Urinary bladder (tissue), 4 donors: Measurements from ENCODE around the gene COLEC11. TPM values are rescaled to one million over a fixed set of nuclear protein-coding genes. Genes with fewer than 3 reads are reported as not detected.
"Not testable (repeated sequence)": the region's sequence is repeated elsewhere in the genome, so short reads cannot be mapped to it uniquely, and the experiment has no call there.

ENCODE experiments used
- DNase-seq: peaks from one replicate; pipeline ENCODE4 v3.0.0-alpha.2; 2015; ENCODE audit errors: extremely low spot score
- H3K27ac ChIP-seq: one replicate; pipeline ENCODE4 v1.5.1; 2013; ENCODE audit warnings: low read depth, mild to moderate bottlenecking, moderate library complexity
- H3K36me3 ChIP-seq: one replicate; pipeline ENCODE4 v1.6.1; 2013; ENCODE audit warnings: mild to moderate bottlenecking, moderate library complexity; ENCODE audit not compliant: insufficient read depth
- H3K4me1 ChIP-seq: one replicate; pipeline ENCODE4 v1.6.1; 2013; ENCODE audit warnings: mild to moderate bottlenecking, moderate library complexity; ENCODE audit not compliant: insufficient read depth
- H3K4me3 ChIP-seq: one replicate; pipeline ENCODE4 v1.5.1; 2013; ENCODE audit warnings: low read depth, low read length
- WGBS: extraction: QIAGEN DNeasy Blood & Tissue Kit; methylation state at CpG from one replicate; pipeline ENCODE4 v1.1.7; 2013; 5-methylcytosine and 5-hydroxymethylcytosine counted together
- polyA plus RNA-seq: library from polyadenylated mRNA; stranded (reverse); fragments of 200-250 nt; gene quantifications from one replicate; pipeline ENCODE4 v1.2.3, GENCODE V29; 2013
- total RNA-seq: library from RNA; depleted of rRNA; stranded (reverse); fragments of >200 nt; gene quantifications from one replicate; pipeline ENCODE4 v1.2.3, GENCODE V29; 2014
- donor health status: healthy with polysubstance abuse.
- donor health status: healthy.

The COLEC11 gene
- total and polyA plus RNA-seq, 2 donors: 2.9 to 23.1 TPM

- not testable (repeated sequence) for H3K36me3 ChIP-seq, H3K4me1 ChIP-seq, H3K4me3 ChIP-seq, DNase-seq, H3K27ac ChIP-seq
- WGBS: 95% methylated on average over 25 of the region's 25 CpGs
Observed at GRCh38 chr2:3616435-3617197, 21.7 kb downstream of the COLEC11 start.

GRCh38 chr2:3617198-3617890 is 22.4 kb downstream of the COLEC11 start:
- no peak for DNase-seq
- 96% methylated on average over 21 of the region's 21 CpGs for WGBS
- no peak overlapping the region for H3K27ac ChIP-seq
- no peak overlapping the region for H3K4me3 ChIP-seq
- H3K36me3 ChIP-seq: no peaks in the 10 kb centered on the region
- no peaks in the 10 kb centered on the region for H3K4me1 ChIP-seq

- no peak overlapping the region for H3K4me3 ChIP-seq
- no peaks in the 10 kb centered on the region for H3K4me1 ChIP-seq
- H3K27ac ChIP-seq: no peak overlapping the region
- no peak for DNase-seq
- H3K36me3 ChIP-seq: no peaks in the 10 kb centered on the region
Observed at GRCh38 chr2:3618367-3618766, 23.5 kb downstream of the COLEC11 start.

- no peaks in the 10 kb centered on the region for H3K36me3 ChIP-seq
- 93% methylated on average over 2 of the region's 2 CpGs for WGBS
- no peak for DNase-seq
- H3K27ac ChIP-seq: no peak overlapping the region
- no peak overlapping the region for H3K4me3 ChIP-seq
- no peaks in the 10 kb centered on the region for H3K4me1 ChIP-seq
Observed at GRCh38 chr2:3619033-3619432, 24.1 kb downstream of the COLEC11 start.

- DNase-seq, H3K27ac ChIP-seq, H3K4me3 ChIP-seq, H3K36me3 ChIP-seq, H3K4me1 ChIP-seq: not testable (repeated sequence)
- 94% methylated on average over 9 of the region's 9 CpGs for WGBS
Observed at GRCh38 chr2:3619661-3620060, 24.7 kb downstream of the COLEC11 start.

- no peaks in the 10 kb centered on the region for H3K36me3 ChIP-seq
- 68% methylated on average over 5 of the region's 5 CpGs for WGBS
- H3K27ac ChIP-seq: no peak overlapping the region
- no peak overlapping the region for H3K4me3 ChIP-seq
- peak; percentile 40 for DNase-seq
- H3K4me1 ChIP-seq: no peaks in the 10 kb centered on the region
Observed at GRCh38 chr2:3620834-3621233, 25.9 kb downstream of the COLEC11 start.

GRCh38 chr2:3622967-3623366 is 28.1 kb downstream of the COLEC11 start:
- WGBS: 91% methylated on average over 1 of the region's 1 CpG
- no peak overlapping the region for H3K27ac ChIP-seq
- DNase-seq: no peak
- no peaks in the 10 kb centered on the region for H3K36me3 ChIP-seq
- H3K4me1 ChIP-seq: no peaks in the 10 kb centered on the region
- no peak overlapping the region for H3K4me3 ChIP-seq

- no peak overlapping the region for H3K4me3 ChIP-seq
- H3K27ac ChIP-seq: no peak overlapping the region
- no peak for DNase-seq
- 92% methylated on average over 4 of the region's 4 CpGs for WGBS
- H3K36me3 ChIP-seq: no peaks in the 10 kb centered on the region
- H3K4me1 ChIP-seq: no peaks in the 10 kb centered on the region
Observed at GRCh38 chr2:3624059-3624794, 29.3 kb downstream of the COLEC11 start.

- Histone ChIP-seq H3K36me3 (no peaks in the 10 kb centered on the region), H3K4me1 (no peaks in the 10 kb centered on the region), H3K27ac (no peak overlapping the region), H3K4me3 (no peak overlapping the region)
- WGBS: 93% methylated on average over 8 of the region's 8 CpGs
- no peak for DNase-seq
Observed at GRCh38 chr2:3625186-3625585, 30.3 kb downstream of the COLEC11 start.

GRCh38 chr2:3626118-3626811 is 31.4 kb downstream of the COLEC11 start:
- no peak for DNase-seq
- H3K36me3 ChIP-seq: no peaks in the 10 kb centered on the region
- no peaks in the 10 kb centered on the region for H3K4me1 ChIP-seq
- peak overlapping the region; percentile 13 for H3K27ac ChIP-seq
- H3K4me3 ChIP-seq: no peak overlapping the region
- 52% methylated on average over 12 of the region's 12 CpGs for WGBS

GRCh38 chr2:3626812-3627499 is 32.0 kb downstream of the COLEC11 start:
- Histone ChIP-seq H3K4me1 (no peaks in the 10 kb centered on the region), H3K4me3 (no peak overlapping the region), H3K36me3 (no peaks in the 10 kb centered on the region), H3K27ac (no peak overlapping the region)
- 83% methylated on average over 25 of the region's 25 CpGs for WGBS
- DNase-seq: no peak

- no peak for DNase-seq
- H3K36me3 ChIP-seq: no peaks in the 10 kb centered on the region
- no peak overlapping the region for H3K27ac ChIP-seq
- H3K4me1 ChIP-seq: no peaks in the 10 kb centered on the region
- WGBS: 94% methylated on average over 21 of the region's 21 CpGs
- no peak overlapping the region for H3K4me3 ChIP-seq
Observed at GRCh38 chr2:3627500-3628100, 32.7 kb downstream of the COLEC11 start.

GRCh38 chr2:3628241-3628679 is 33.3 kb downstream of the COLEC11 start:
- Histone ChIP-seq H3K36me3 (no peaks in the 10 kb centered on the region), H3K4me3 (no peak overlapping the region), H3K27ac (no peak overlapping the region), H3K4me1 (no peaks in the 10 kb centered on the region)
- no peak for DNase-seq
- WGBS: 77% methylated on average over 10 of the region's 10 CpGs
